Endodermal cell (in vitro differentiated cells): ENCODE results near the gene MLST8. TPM values are rescaled to one million over a fixed set of nuclear protein-coding genes. Genes with fewer than 3 reads are reported as not detected.

Experiments used
- DNase-seq: peaks from one replicate; pipeline ENCODE4 v3.0.0-alpha.2; 2017
- H3K27ac ChIP-seq: 2 replicates; pipeline ENCODE4 v1.5.1; 2013; ENCODE audit warnings: mild to moderate bottlenecking, low read depth, low read length, moderate library complexity
- H3K27me3 ChIP-seq: 2 replicates; pipeline ENCODE4 v1.6.1; 2013; ENCODE audit warnings: mild to moderate bottlenecking, low read length, moderate library complexity; ENCODE audit not compliant: insufficient read depth, control insufficient read depth, poor library complexity, severe bottlenecking
- H3K36me3 ChIP-seq: 2 replicates; pipeline ENCODE4 v1.7.0; 2013; ENCODE audit warnings: mild to moderate bottlenecking, low read length, moderate library complexity; ENCODE audit not compliant: control insufficient read depth, insufficient read depth
- H3K4me1 ChIP-seq: one replicate; pipeline ENCODE4 v1.7.0; 2013; ENCODE audit warnings: low read length; ENCODE audit not compliant: control insufficient read depth, insufficient read depth
- H3K4me3 ChIP-seq: 2 replicates; pipeline ENCODE4 v1.5.1; 2013; ENCODE audit warnings: mild to moderate bottlenecking, low read length, moderate library complexity
- H3K9ac ChIP-seq: 2 replicates; pipeline ENCODE4 v1.6.1; 2013; ENCODE audit warnings: mild to moderate bottlenecking, low read length, moderate library complexity; ENCODE audit not compliant: poor library complexity, severe bottlenecking; ENCODE audit errors: extremely low read depth
- H3K9me3 ChIP-seq: 2 replicates; pipeline ENCODE4 v1.6.1; 2013; ENCODE audit warnings: mild to moderate bottlenecking, low read length, moderate library complexity; ENCODE audit not compliant: control insufficient read depth
- H3K27ac Mint-ChIP-seq: 2 replicates; pipeline ENCODE4 v1.8.0; 2020; ENCODE audit warnings: mixed read lengths
- H3K27me3 Mint-ChIP-seq: 2 replicates; pipeline ENCODE4 v1.8.0; 2021; ENCODE audit warnings: mild to moderate bottlenecking, mixed read lengths; ENCODE audit not compliant: insufficient read depth
- H3K36me3 Mint-ChIP-seq: 2 replicates; pipeline ENCODE4 v1.8.0; 2020; ENCODE audit warnings: low read depth, mixed read lengths
- H3K4me1 Mint-ChIP-seq: 2 replicates; pipeline ENCODE4 v1.8.0; 2020; ENCODE audit warnings: mixed read lengths
- H3K4me3 Mint-ChIP-seq: 2 replicates; pipeline ENCODE4 v1.8.0; 2020; ENCODE audit warnings: mild to moderate bottlenecking, moderate library complexity, mixed read lengths
- H3K9me3 Mint-ChIP-seq: 2 replicates; pipeline ENCODE4 v1.8.0; 2020; ENCODE audit warnings: mild to moderate bottlenecking, mixed read lengths
- CTCF ChIP-seq: fragments of 200-600 bp; sonication (generic); conservative IDR thresholded peaks from 2 replicates; pipeline ENCODE4 v1.5.0; 2021; ENCODE audit warnings: antibody characterized with exemption, mild to moderate bottlenecking
- WGBS, 2 experiments: methylation state at CpG; one replicate each; pipeline versions ENCODE4 v1.1.5 to v1.1.7; 2013; ENCODE audit warnings: missing lambda C conversion rate in 2 of 2, mixed read lengths in 1 of 2; ENCODE audit not compliant: insufficient coverage in 1 of 2, insufficient read length in 1 of 2; 5-methylcytosine and 5-hydroxymethylcytosine counted together
- total RNA-seq, 2 donors: library from RNA; stranded (reverse); fragmentation: NEBNext Ultra II Directional in 1 of 2; extraction: Animal tissue kit (Norgen Biotek cat#: 25700) in 1 of 2; gene quantifications; 2 replicates in 1 of 2; 3 replicates in 1 of 2; pipeline ENCODE4 v1.2.1, GENCODE V29; 2021

Gene MLST8
- total RNA-seq, 2 donors from 2014 or later: 60.3 to 70.8 TPM

- no peaks in the 10 kb centered on the region for H3K9me3 Mint-ChIP-seq
- no peaks in the 10 kb centered on the region for H3K27me3 Mint-ChIP-seq
- Histone ChIP-seq H3K9ac (peak overlapping the region; percentile 25), H3K27me3 (no peaks in the 10 kb centered on the region), H3K36me3 (peaks cover 29% of the 10 kb centered on the region), H3K9me3 (no peaks in the 10 kb centered on the region), H3K27ac (no peak overlapping the region), H3K4me3 (peak overlapping the region; percentile 99), H3K4me1 (peaks cover 16% of the 10 kb centered on the region)
- DNase-seq: no peak
- peaks cover 23% of the 10 kb centered on the region for H3K36me3 Mint-ChIP-seq
- peak overlapping the region; percentile 95 for H3K27ac Mint-ChIP-seq
- 70 to 94% methylated on average over 3 to 5 of the region's 5 CpGs for WGBS, 2 experiments
- peaks cover 27% of the 10 kb centered on the region for H3K4me1 Mint-ChIP-seq
- no peak for TF ChIP-seq CTCF
- H3K4me3 Mint-ChIP-seq: peak overlapping the region; percentile 98
Measured at GRCh38 chr16:2156849-2157224, 48.4 kb upstream of the MLST8 start.

- no peak for DNase-seq
- no peaks in the 10 kb centered on the region for H3K27me3 Mint-ChIP-seq
- H3K9me3 Mint-ChIP-seq: no peaks in the 10 kb centered on the region
- peak overlapping the region; percentile 25 for H3K9ac ChIP-seq
- WGBS, 2 experiments: 91 to 95% methylated on average over 19 to 27 of the region's 27 CpGs
- H3K4me1 Mint-ChIP-seq: peaks cover 25% of the 10 kb centered on the region
- H3K4me3 ChIP-seq: peak overlapping the region; percentile 99
- peak overlapping the region; percentile 80 for H3K27ac Mint-ChIP-seq
- peak overlapping the region; percentile 98 for H3K4me3 Mint-ChIP-seq
- H3K27ac ChIP-seq: no peak overlapping the region
- peaks cover 21% of the 10 kb centered on the region for H3K36me3 ChIP-seq
- peaks cover 16% of the 10 kb centered on the region for H3K4me1 ChIP-seq
- no peaks in the 10 kb centered on the region for H3K27me3 ChIP-seq
- H3K9me3 ChIP-seq: no peaks in the 10 kb centered on the region
- no peak for TF ChIP-seq CTCF
- peaks cover 20% of the 10 kb centered on the region for H3K36me3 Mint-ChIP-seq
Measured at GRCh38 chr16:2157480-2158261, 47.6 kb upstream of the MLST8 start.

- H3K4me3 ChIP-seq: no peak overlapping the region
- peak overlapping the region; percentile 34 for H3K27ac ChIP-seq
- Mint-ChIP-seq H3K27me3 (no peaks in the 10 kb centered on the region), H3K36me3 (peaks cover 16% of the 10 kb centered on the region), H3K4me3 (no peak overlapping the region), H3K27ac (peak overlapping the region; percentile 80), H3K9me3 (no peaks in the 10 kb centered on the region), H3K4me1 (peaks cover 25% of the 10 kb centered on the region)
- TF ChIP-seq CTCF: no peak
- H3K9me3 ChIP-seq: no peaks in the 10 kb centered on the region
- peaks cover 16% of the 10 kb centered on the region for H3K4me1 ChIP-seq
- no peak for DNase-seq
- H3K9ac ChIP-seq: no peak overlapping the region
- no peaks in the 10 kb centered on the region for H3K27me3 ChIP-seq
- H3K36me3 ChIP-seq: peaks cover 16% of the 10 kb centered on the region
- 95% methylated on average over 7 to 15 of the region's 15 CpGs for WGBS, 2 experiments
Measured at GRCh38 chr16:2158262-2158638, 47.0 kb upstream of the MLST8 start.
